Keratinocyte (primary cell): ENCODE data around the gene ODF2L. TPM values are rescaled to one million over a fixed set of nuclear protein-coding genes. Genes with fewer than 3 reads are reported as not detected.

Experiments
- DNase-seq: peaks from one replicate; pipeline ENCODE4 v3.0.0-alpha.2; 2011; ENCODE audit warnings: low read depth, missing footprints, low spot score
- FAIRE-seq: peaks from 2 replicates; lab custom pipeline; 2011; peaks lifted over from hg19 to GRCh38; lab: Jason Lieb, UNC
- H2AFZ ChIP-seq: 2 replicates; pipeline ENCODE4 v1.6.0; 2012; ENCODE audit warnings: low read length, control low read depth, inconsistent platforms; ENCODE audit not compliant: control insufficient read depth
- H3K27ac ChIP-seq: 2 replicates; pipeline ENCODE4 v1.5.1; 2011; ENCODE audit warnings: low read length; ENCODE audit not compliant: control insufficient read depth, insufficient read depth
- H3K27me3 ChIP-seq: 3 replicates; pipeline ENCODE4 v1.6.0; 2011; ENCODE audit warnings: low read length; ENCODE audit not compliant: control insufficient read depth, insufficient read depth; ENCODE audit errors: extremely low read depth
- H3K36me3 ChIP-seq, 2 experiments: 2 replicates in 1 of 2; 3 replicates in 1 of 2; pipeline ENCODE4 v1.5.1; 2011; ENCODE audit warnings: low read length in 2 of 2, mild to moderate bottlenecking in 1 of 2; ENCODE audit not compliant: control insufficient read depth in 2 of 2, insufficient read depth in 2 of 2; ENCODE audit errors: extremely low read depth in 1 of 2
- H3K4me1 ChIP-seq: 3 replicates; pipeline ENCODE4 v1.5.1; 2011; ENCODE audit warnings: low read length; ENCODE audit not compliant: control insufficient read depth, insufficient read depth; ENCODE audit errors: extremely low read depth
- H3K4me2 ChIP-seq: 3 replicates; pipeline ENCODE4 v1.6.0; 2011; ENCODE audit warnings: low read depth, low read length; ENCODE audit not compliant: control insufficient read depth, insufficient read depth; ENCODE audit errors: extremely low read depth
- H3K4me3 ChIP-seq, 3 experiments: fragments of 200-600 bp in 1 of 3; sonication (generic) in 1 of 3; 2 replicates in 2 of 3; 3 replicates in 1 of 3; pipeline ENCODE4 v1.5.1; 2011 to 2016; ENCODE audit warnings: low read length in 3 of 3, mild to moderate bottlenecking in 3 of 3, control low read depth in 2 of 3, inconsistent platforms in 1 of 3, low read depth in 1 of 3, mixed read lengths in 1 of 3, mixed run types in 1 of 3, moderate library complexity in 1 of 3; ENCODE audit not compliant: control insufficient read depth in 2 of 3, insufficient read depth in 2 of 3; ENCODE audit errors: extremely low read depth in 1 of 3
- H3K79me2 ChIP-seq: 2 replicates; pipeline ENCODE4 v1.6.0; 2012; ENCODE audit warnings: low read length; ENCODE audit not compliant: control insufficient read depth, insufficient read depth
- H3K9ac ChIP-seq: 3 replicates; pipeline ENCODE4 v1.6.0; 2011; ENCODE audit warnings: low read length; ENCODE audit not compliant: control insufficient read depth, insufficient read depth; ENCODE audit errors: extremely low read depth
- H3K9me1 ChIP-seq: 3 replicates; pipeline ENCODE4 v1.6.0; 2011; ENCODE audit warnings: low read length; ENCODE audit not compliant: control insufficient read depth, insufficient read depth; ENCODE audit errors: extremely low read depth
- H3K9me3 ChIP-seq: 2 replicates; pipeline ENCODE4 v1.5.1; 2012; ENCODE audit warnings: low read depth, low read length; ENCODE audit not compliant: control insufficient read depth
- H4K20me1 ChIP-seq: 3 replicates; pipeline ENCODE4 v1.6.0; 2011; ENCODE audit warnings: low read length; ENCODE audit not compliant: control insufficient read depth, insufficient read depth; ENCODE audit errors: extremely low read depth
- EZH2 ChIP-seq: IDR thresholded peaks from one replicate; pipeline ENCODE4 v1.6.1; 2012; ENCODE audit warnings: inconsistent platforms, mild to moderate bottlenecking, low read length, moderate library complexity
- dilution Hi-C: fragments of 300-500 bp; cut with MboI; formaldehyde crosslinking; loops from one replicate; pipeline ENCODE4 v1.7.0; 2020; ENCODE audit warnings: low sequenced_read_pairs; ENCODE audit not compliant: extremely low pct_ligation_motif_present
- polyA plus RNA-seq, 5 experiments: library from polyadenylated mRNA; depleted of rRNA in 3 of 5; stranded (reverse) in 3 of 5; stranded (forward) in 1 of 5; unstranded in 1 of 5; fragments of >200 nt; gene quantifications; 1 replicate in 1 of 5; 2 replicates in 3 of 5; 3 replicates in 1 of 5; pipeline versions ENCODE4 v1.2.1 to v1.2.3, GENCODE V29; 2011 to 2012; ENCODE audit warnings: missing spikeins in 2 of 5, low read depth in 1 of 5, low replicate concordance in 1 of 5
- TF ChIP-seq, protein P1 (sequence below), 3 experiments: IDR thresholded peaks in 1 of 3; conservative IDR thresholded peaks in 1 of 3; optimal IDR thresholded peaks in 1 of 3; 2 replicates in 2 of 3; 3 replicates in 1 of 3; pipeline versions ENCODE3 to v1.5.1; 2011; ENCODE audit warnings: low read length in 3 of 3, mild to moderate bottlenecking in 3 of 3, moderate library complexity in 2 of 3, control low read depth in 1 of 3, inconsistent platforms in 1 of 3; ENCODE audit not compliant: insufficient read depth in 2 of 3; ENCODE audit errors: extremely low read depth in 1 of 3

ODF2L gene
- polyA plus RNA-seq, 1 donor (not counting 4 experiments of a cell fraction or from before 2014, with no cell fraction given): 22.0 TPM

DNA sequence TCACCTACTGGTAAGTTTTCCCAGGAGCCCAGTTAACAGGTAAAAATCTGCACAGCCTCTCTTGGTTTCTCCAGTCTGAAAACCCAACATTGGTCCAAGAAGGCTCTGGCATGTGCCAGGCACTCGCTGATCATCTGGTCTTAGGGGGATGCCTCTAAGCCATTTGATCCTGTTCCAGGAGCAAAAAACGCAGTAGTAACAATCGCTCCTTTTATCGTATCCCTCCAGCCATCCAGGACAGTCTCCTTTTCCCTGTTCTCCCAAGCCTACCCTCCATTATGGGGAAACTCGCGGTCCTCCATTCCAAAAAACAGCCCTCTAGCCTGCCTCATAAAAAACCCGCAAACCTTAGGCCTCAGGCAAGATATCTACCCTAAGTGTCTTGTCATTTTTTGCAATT lies 56.2 kb downstream of the ODF2L start:
- DNase-seq: no peak
- Histone ChIP-seq H3K4me2 (no peak overlapping the region), H4K20me1 (no peaks in the 10 kb centered on the region), H3K9me3 (no peaks in the 10 kb centered on the region), H3K9ac (no peak overlapping the region), H3K4me3 (no peak overlapping the region), H3K36me3 (no peaks in the 10 kb centered on the region), H3K79me2 (no peaks in the 10 kb centered on the region), H3K9me1 (no peaks in the 10 kb centered on the region), H3K27me3 (no peaks in the 10 kb centered on the region), H2AFZ (no peak overlapping the region), H3K27ac (no peak overlapping the region), H3K4me1 (no peaks in the 10 kb centered on the region)
- no peak for FAIRE-seq
- dilution Hi-C loops: no loop called here
- TF ChIP-seq EZH2: no peak
- TF ChIP-seq, protein P1, sequence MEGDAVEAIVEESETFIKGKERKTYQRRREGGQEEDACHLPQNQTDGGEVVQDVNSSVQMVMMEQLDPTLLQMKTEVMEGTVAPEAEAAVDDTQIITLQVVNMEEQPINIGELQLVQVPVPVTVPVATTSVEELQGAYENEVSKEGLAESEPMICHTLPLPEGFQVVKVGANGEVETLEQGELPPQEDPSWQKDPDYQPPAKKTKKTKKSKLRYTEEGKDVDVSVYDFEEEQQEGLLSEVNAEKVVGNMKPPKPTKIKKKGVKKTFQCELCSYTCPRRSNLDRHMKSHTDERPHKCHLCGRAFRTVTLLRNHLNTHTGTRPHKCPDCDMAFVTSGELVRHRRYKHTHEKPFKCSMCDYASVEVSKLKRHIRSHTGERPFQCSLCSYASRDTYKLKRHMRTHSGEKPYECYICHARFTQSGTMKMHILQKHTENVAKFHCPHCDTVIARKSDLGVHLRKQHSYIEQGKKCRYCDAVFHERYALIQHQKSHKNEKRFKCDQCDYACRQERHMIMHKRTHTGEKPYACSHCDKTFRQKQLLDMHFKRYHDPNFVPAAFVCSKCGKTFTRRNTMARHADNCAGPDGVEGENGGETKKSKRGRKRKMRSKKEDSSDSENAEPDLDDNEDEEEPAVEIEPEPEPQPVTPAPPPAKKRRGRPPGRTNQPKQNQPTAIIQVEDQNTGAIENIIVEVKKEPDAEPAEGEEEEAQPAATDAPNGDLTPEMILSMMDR (optimal IDR thresholded peaks at IDR 0.05 in 1 of 3, IDR thresholded peaks at IDR 0.05 in 1 of 3, conservative IDR thresholded peaks at IDR 0.05 in 1 of 3; ENCODE audit: extremely low read depth in 1 of 3, insufficient read depth in 2 of 3, low read length in 3 of 3): no peak

DNA sequence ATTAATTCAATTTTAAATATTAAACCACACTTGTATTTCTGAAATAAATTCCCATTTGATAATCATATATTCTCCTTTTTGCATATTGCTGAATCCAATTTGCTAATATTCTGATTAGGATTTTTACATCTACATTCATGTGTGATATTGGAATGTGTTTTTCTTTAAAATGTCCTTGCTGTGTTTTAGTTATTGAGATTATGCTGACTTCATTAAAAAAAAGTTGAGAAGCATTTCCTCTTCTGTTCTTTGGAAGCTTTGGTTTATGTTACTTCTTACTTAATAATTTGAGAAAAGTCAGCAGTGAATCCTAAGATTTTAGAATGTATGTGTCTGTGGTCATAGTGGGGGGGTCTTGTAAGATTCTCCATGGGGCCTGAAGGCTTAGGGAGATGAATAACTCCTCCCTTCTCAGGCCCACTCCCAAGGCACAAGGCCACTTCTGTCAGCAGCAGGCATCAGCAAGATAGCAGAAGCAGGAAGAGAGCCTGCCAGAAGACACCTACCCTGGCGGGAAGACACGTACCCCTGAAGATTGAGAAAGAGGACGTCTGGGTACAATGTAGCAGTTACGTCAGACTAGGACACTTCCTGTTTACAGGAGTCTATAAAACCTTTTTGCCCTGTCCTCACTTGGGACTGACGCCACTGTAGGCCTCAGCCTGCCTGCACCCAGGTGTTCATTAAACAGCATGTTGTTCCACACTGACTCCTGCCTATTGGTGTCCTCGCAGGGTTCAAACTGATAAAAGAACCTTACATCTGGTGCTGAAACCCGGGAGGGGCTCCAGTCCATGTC lies 56.9 kb downstream of the ODF2L start:
- no peak overlapping the region for H2AFZ ChIP-seq
- no peaks in the 10 kb centered on the region for H3K9me3 ChIP-seq
- DNase-seq (no peak), FAIRE-seq (no peak)
- no peaks in the 10 kb centered on the region for H3K9me1 ChIP-seq
- dilution Hi-C loops: no loop called here
- H4K20me1 ChIP-seq: no peaks in the 10 kb centered on the region
- H3K36me3 ChIP-seq: no peaks in the 10 kb centered on the region
- no peak overlapping the region for H3K4me2 ChIP-seq
- no peaks in the 10 kb centered on the region for H3K4me1 ChIP-seq
- H3K27ac ChIP-seq: no peak overlapping the region
- TF ChIP-seq, protein P1 (optimal IDR thresholded peaks at IDR 0.05 in 1 of 3, IDR thresholded peaks at IDR 0.05 in 1 of 3, conservative IDR thresholded peaks at IDR 0.05 in 1 of 3; ENCODE audit: extremely low read depth in 1 of 3, insufficient read depth in 2 of 3, low read length in 3 of 3): no peak
- no peak for TF ChIP-seq EZH2
- H3K4me3 ChIP-seq: no peak overlapping the region
- H3K9ac ChIP-seq: no peak overlapping the region
- no peaks in the 10 kb centered on the region for H3K27me3 ChIP-seq
- no peaks in the 10 kb centered on the region for H3K79me2 ChIP-seq
